HL-60 (cell line): ENCODE measurements around the gene HLA-DRB1.

Experiments used
- DNase-seq, 2 experiments: peaks; one replicate each; pipeline ENCODE4 v3.0.0-alpha.2; 2010 to 2020; ENCODE audit warnings: low read depth in 1 of 2, low spot score in 1 of 2
- H3K27ac ChIP-seq: fragments of 250-450 bp; sonication (Bioruptor Pico); replicated peaks from 2 replicates; pipeline ENCODE4 v1.5.1; 2020; ENCODE audit warnings: mild to moderate bottlenecking, moderate library complexity
- H3K27me3 ChIP-seq: fragments of 250-450 bp; sonication (Bioruptor Pico); 2 replicates; pipeline ENCODE4 v1.5.1; 2021; ENCODE audit warnings: mild to moderate bottlenecking, moderate library complexity; ENCODE audit not compliant: insufficient read depth, poor library complexity, severe bottlenecking
- H3K4me3 ChIP-seq: replicated peaks from 2 replicates; pipeline ENCODE4 v1.5.1; 2011; ENCODE audit warnings: mild to moderate bottlenecking, control low read depth, low read length; ENCODE audit not compliant: insufficient read depth
- CTCF ChIP-seq: IDR thresholded peaks from one replicate; pipeline ENCODE4 v1.5.1; 2011; ENCODE audit warnings: low read length, control low read depth, inconsistent platforms; ENCODE audit not compliant: insufficient read depth
- GABPA ChIP-seq: IDR thresholded peaks from 2 replicates; pipeline ENCODE4 v1.6.1; 2012; ENCODE audit warnings: low read depth
- POLR2AphosphoS5 ChIP-seq: IDR thresholded peaks from 2 replicates; pipeline ENCODE4 v1.6.1; 2012; ENCODE audit warnings: low read depth
- REST ChIP-seq: IDR thresholded peaks from 2 replicates; pipeline ENCODE4 v1.6.1; 2012; ENCODE audit warnings: low read depth; ENCODE audit not compliant: insufficient replicate concordance
- SPI1 ChIP-seq: IDR thresholded peaks from 2 replicates; pipeline ENCODE4 v1.6.1; 2012; ENCODE audit warnings: low read depth, mild to moderate bottlenecking, borderline replicate concordance
- long read RNA-seq: library from polyadenylated mRNA; unstranded; transcript quantifications from one replicate; pipeline ENCODE4 v2.0.0, GENCODE V29; 2020

HLA-DRB1 gene
- long read RNA-seq, result 0 reads

- H3K27me3 ChIP-seq, result no peaks in the 10 kb centered on the region
- no peak within 1 kb of the TSS for H3K4me3 ChIP-seq
- DNase-seq, result no peak
- no peak within 1 kb of the TSS for H3K27ac ChIP-seq
- no peak for TF ChIP-seq CTCF
- no peak for TF ChIP-seq POLR2AphosphoS5
- TF ChIP-seq REST, result no peak
These were observed at the start of gene HLA-DRB1 for GRCh38 chr6:32589596-32590449. TSS of gene HLA-DRB1 (minus strand) at chr6:32589848. CDS start at chr6:32589742, 106 bp downstream.

- H3K27ac ChIP-seq, result no peak overlapping the region
- no peak for TF ChIP-seq CTCF
- no peak for TF ChIP-seq REST
- TF ChIP-seq POLR2AphosphoS5, result no peak
- TF ChIP-seq SPI1, result no peak
- TF ChIP-seq GABPA, result no peak
- DNase-seq, result no peak
- no peak overlapping the region for H3K4me3 ChIP-seq
- H3K27me3 ChIP-seq, result no peaks in the 10 kb centered on the region
These were observed 49.0 kb upstream of the HLA-DRB1 start for GRCh38 chr6:32638532-32639219.

GRCh38 chr6:32637883-32638282 lies 48.2 kb upstream of the HLA-DRB1 start:
- Histone ChIP-seq H3K27ac (no peak overlapping the region), H3K27me3 (no peaks in the 10 kb centered on the region), H3K4me3 (no peak overlapping the region)
- no peak for TF ChIP-seq CTCF
- TF ChIP-seq GABPA, result no peak
- TF ChIP-seq SPI1, result no peak
- no peak for TF ChIP-seq REST
- TF ChIP-seq POLR2AphosphoS5, result no peak
- DNase-seq, result no peak
